OCI-LY7 (cell line): ENCODE results near the gene CSH2. TPM values are rescaled to one million over a fixed set of nuclear protein-coding genes. Genes with fewer than 3 reads are reported as not detected.
A peak's percentile ranks its signal among the peaks of the same experiment; 100 is the strongest.

Experiments used
- BruUV-seq: library from RNA; stranded (reverse); fragments of 400-500 nt; replicated peaks from 2 replicates; lab custom pipeline; 2021; lab: Mats Ljungman, UMichigan
- CTCF ChIA-PET: fragments of 300-600 bp; sonication (Branson Sonifier 250); formaldehyde crosslinking; loops from one replicate; lab custom pipeline; 2022; ENCODE audit warnings: antibody characterized with exemption; ENCODE audit not compliant: unreplicated experiment; lab: Charles Lee
- POLR2A ChIA-PET: fragments of 300-600 bp; sonication (Branson Sonifier 250); formaldehyde crosslinking; loops from one replicate; lab custom pipeline; 2022; ENCODE audit warnings: antibody characterized with exemption; lab: Charles Lee
- DNase-seq: peaks from one replicate; pipeline ENCODE4 v3.0.0-alpha.2; 2015; ENCODE audit warnings: low spot score
- H2AFZ ChIP-seq: fragments of 200-600 bp; sonication (generic), shearing (Covaris generic); 2 replicates; pipeline ENCODE4 v1.6.1; 2014; ENCODE audit warnings: mild to moderate bottlenecking, antibody characterized with exemption, low read length, moderate library complexity
- H3K27ac ChIP-seq: fragments of 200-600 bp; sonication (generic); 2 replicates; pipeline ENCODE4 v1.5.1; 2014; ENCODE audit warnings: mixed run types, low read depth, mild to moderate bottlenecking, moderate library complexity, low read length, inconsistent platforms; ENCODE audit not compliant: poor library complexity, severe bottlenecking
- H3K36me3 ChIP-seq: fragments of 200-600 bp; sonication (generic); 2 replicates; pipeline ENCODE4 v1.6.1; 2014; ENCODE audit warnings: mild to moderate bottlenecking, antibody characterized with exemption, low read length, moderate library complexity, mixed read lengths; ENCODE audit not compliant: insufficient read depth
- H3K4me1 ChIP-seq: fragments of 200-600 bp; sonication (generic); 2 replicates; pipeline ENCODE4 v1.5.1; 2014; ENCODE audit warnings: mild to moderate bottlenecking, low read length; ENCODE audit not compliant: insufficient read depth, poor library complexity, severe bottlenecking
- H3K4me2 ChIP-seq: fragments of 200-600 bp; sonication (generic); 2 replicates; pipeline ENCODE4 v1.6.1; 2014; ENCODE audit warnings: mild to moderate bottlenecking, low read length
- H3K4me3 ChIP-seq: fragments of 200-600 bp; sonication (generic); 2 replicates; pipeline ENCODE4 v1.5.1; 2014; ENCODE audit warnings: mild to moderate bottlenecking, low read depth, low read length; ENCODE audit not compliant: poor library complexity, severe bottlenecking
- H3K79me2 ChIP-seq: fragments of 200-600 bp; sonication (generic); 2 replicates; pipeline ENCODE4 v1.6.1; 2016; ENCODE audit warnings: low read depth, mild to moderate bottlenecking, low read length, moderate library complexity, mixed read lengths; ENCODE audit not compliant: insufficient read depth
- H3K9me2 ChIP-seq: fragments of 200-600 bp; sonication (generic); 2 replicates; pipeline ENCODE4 v1.6.1; 2016; ENCODE audit warnings: mild to moderate bottlenecking, low read length, mixed read lengths; ENCODE audit not compliant: insufficient read depth
- H3K9me3 ChIP-seq: fragments of 200-600 bp; sonication (generic); 2 replicates; pipeline ENCODE4 v1.6.1; 2014; ENCODE audit warnings: mild to moderate bottlenecking, mixed run types, low read length, mixed read lengths
- H4K20me1 ChIP-seq: fragments of 200-600 bp; sonication (generic); 2 replicates; pipeline ENCODE4 v1.6.1; 2014; ENCODE audit warnings: mild to moderate bottlenecking, antibody characterized with exemption, low read length, moderate library complexity, mixed read lengths; ENCODE audit not compliant: insufficient read depth
- CTCF ChIP-seq: fragments of 200-600 bp; sonication (generic); conservative IDR thresholded peaks from 2 replicates; pipeline ENCODE4 v1.5.1; 2014; ENCODE audit warnings: mild to moderate bottlenecking, antibody characterized with exemption, low read length, moderate library complexity, mixed read lengths
- EZH2phosphoT487 ChIP-seq: fragments of 200-600 bp; sonication (generic); IDR thresholded peaks from 2 replicates; pipeline ENCODE4 v1.6.1; 2018; ENCODE audit warnings: low read depth, borderline replicate concordance, mild to moderate bottlenecking, mixed run types, antibody characterized with exemption, low read length, moderate library complexity, mixed read lengths
- intact Hi-C: fragments of 100-400 bp; cut with micrococcal nuclease; formaldehyde crosslinking; loops from one replicate; pipeline ENCODE4 v1.10.0; 2022; ENCODE audit not compliant: unreplicated experiment
- total RNA-seq, 2 experiments: library from RNA; depleted of rRNA in 1 of 2; stranded (reverse); fragments of >200 nt in 1 of 2; shearing (Covaris generic) in 1 of 2; gene quantifications; 2 replicates each; pipeline ENCODE4 v1.2.3, GENCODE V29; 2014 to 2022

CSH2 gene
- total RNA-seq, 2 experiments from 2014 or later, result not detected

- ChIA-PET CTCF (interaction anchor here (0.5 to 1.0 kb wide), 2 partner anchors 14 to 127 kb away, joined by 3 to 4 read pairs; no protein-coding TSS in a partner anchor), POLR2A (interaction anchor here (0.5 to 0.7 kb wide), 2 partner anchors 27 to 127 kb away, joined by 3 read pairs; no protein-coding TSS in a partner anchor)
- Histone ChIP-seq H4K20me1 (0 out of 2 replicates have a peak, but pooled peaks cover 10% of the 10 kb centered on the region), H3K36me3 (peaks cover 93% of the 10 kb centered on the region), H3K9me3 (no peaks in the 10 kb centered on the region), H3K4me3 (no peak overlapping the region), H3K27ac (peak overlapping the region; percentile 41), H3K4me1 (peaks cover 22% of the 10 kb centered on the region), H2AFZ (no peak overlapping the region), H3K4me2 (no peak overlapping the region), H3K79me2 (peaks cover 33% of the 10 kb centered on the region), H3K9me2 (no peaks in the 10 kb centered on the region)
- no TSS peak for BruUV-seq
- DNase-seq, result peak; percentile 87
- intact Hi-C loops, result no loop called here
- TF ChIP-seq CTCF (peak; percentile 95), EZH2phosphoT487 (no peak)
These were observed 38.9 kb downstream of the CSH2 start for GRCh38 chr17:63834431-63835166.

GRCh38 chr17:63833741-63834373, 39.6 kb downstream of the CSH2 start:
- H3K79me2 ChIP-seq, result peaks cover 30% of the 10 kb centered on the region
- no peak overlapping the region for H3K4me3 ChIP-seq
- no peaks in the 10 kb centered on the region for H3K9me2 ChIP-seq
- no peak for DNase-seq
- H4K20me1 ChIP-seq, result 0 out of 2 replicates have a peak, but pooled peaks cover 7% of the 10 kb centered on the region
- no peak for TF ChIP-seq EZH2phosphoT487
- no peak for TF ChIP-seq CTCF
- intact Hi-C loops, result no loop called here
- no TSS peak for BruUV-seq
- H3K4me2 ChIP-seq, result no peak overlapping the region
- peaks cover 100% of the 10 kb centered on the region for H3K36me3 ChIP-seq
- no peaks in the 10 kb centered on the region for H3K9me3 ChIP-seq
- H3K27ac ChIP-seq, result no peak overlapping the region
- peaks cover 20% of the 10 kb centered on the region for H3K4me1 ChIP-seq
- ChIA-PET POLR2A (no interaction called here), CTCF (no interaction called here)
- no peak overlapping the region for H2AFZ ChIP-seq
